GM18520 (cell line): ENCODE data around the gene CD99L2.
"Not testable (repeated sequence)": the region's sequence is repeated elsewhere in the genome, so short reads cannot be mapped to it uniquely, and the experiment has no call there.

ENCODE experiments used
- ATAC-seq: cut with Tn5 transposase; IDR thresholded peaks from one replicate; pipeline ENCODE4 v1.9.1; 2021; ENCODE audit not compliant: unreplicated experiment

Gene CD99L2

DNA sequence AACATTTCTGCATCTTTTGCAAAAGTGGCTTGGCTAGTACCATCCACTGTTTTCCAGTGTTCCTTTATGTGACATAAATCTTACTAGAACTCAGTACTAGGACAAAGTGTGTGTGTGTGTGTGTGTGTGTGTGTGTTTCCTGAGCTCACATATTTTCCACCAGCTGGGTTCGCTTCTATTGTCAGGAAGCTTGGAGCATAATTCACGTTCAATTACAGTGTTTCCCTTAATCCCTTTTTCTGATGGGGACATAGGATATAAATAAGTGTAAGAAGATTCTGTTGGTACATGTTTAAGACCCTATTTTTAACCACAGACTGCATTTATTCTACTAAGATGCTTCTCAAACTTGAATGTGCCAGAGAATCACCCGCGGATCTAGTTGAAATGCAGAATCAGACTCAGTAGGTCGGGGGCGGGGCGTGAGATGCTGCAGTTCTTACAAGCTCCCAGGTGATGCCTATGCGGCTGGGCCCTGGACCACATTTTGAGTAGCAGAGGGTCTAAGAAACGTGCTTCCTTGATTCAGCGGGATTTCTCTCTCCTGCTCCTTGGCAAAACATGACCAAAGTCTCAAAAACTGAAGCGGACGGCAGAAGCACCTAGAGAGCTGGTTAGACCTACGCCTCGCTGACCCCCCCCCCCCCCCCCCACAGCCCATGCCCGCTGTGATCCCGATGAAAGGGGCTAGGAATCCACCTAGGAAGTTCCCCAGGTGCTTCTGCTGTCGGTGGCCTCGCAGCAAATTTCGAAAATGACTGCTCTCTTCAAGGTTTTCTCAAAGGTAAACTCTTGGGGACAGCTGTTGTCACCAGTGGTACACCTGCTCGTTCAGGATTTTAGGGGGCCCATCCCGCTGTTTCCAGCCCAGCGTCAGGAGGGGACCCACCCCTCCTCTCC lies 797 bp downstream of the CD99L2 start:
- no peak for ATAC-seq

DNA sequence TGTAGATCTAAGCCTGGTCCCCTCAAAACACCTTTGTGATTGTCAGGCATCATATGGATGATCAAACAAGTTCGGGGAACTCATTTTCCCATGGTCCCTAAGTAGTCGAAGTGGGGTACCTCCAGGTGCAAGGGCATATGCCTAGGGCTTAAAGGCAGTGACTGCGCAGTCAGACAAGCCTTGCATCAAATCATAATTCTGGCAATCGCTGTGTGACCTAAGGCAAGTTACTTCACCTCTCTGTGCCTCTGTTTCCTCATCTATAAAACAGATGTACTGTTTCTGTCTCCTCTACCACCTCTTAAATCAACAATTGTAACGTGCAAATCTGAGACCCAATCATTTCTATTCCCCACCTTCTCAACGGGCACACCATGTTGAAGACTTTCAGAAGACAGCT lies 1.8 kb downstream of the CD99L2 start:
- no peak for ATAC-seq

DNA sequence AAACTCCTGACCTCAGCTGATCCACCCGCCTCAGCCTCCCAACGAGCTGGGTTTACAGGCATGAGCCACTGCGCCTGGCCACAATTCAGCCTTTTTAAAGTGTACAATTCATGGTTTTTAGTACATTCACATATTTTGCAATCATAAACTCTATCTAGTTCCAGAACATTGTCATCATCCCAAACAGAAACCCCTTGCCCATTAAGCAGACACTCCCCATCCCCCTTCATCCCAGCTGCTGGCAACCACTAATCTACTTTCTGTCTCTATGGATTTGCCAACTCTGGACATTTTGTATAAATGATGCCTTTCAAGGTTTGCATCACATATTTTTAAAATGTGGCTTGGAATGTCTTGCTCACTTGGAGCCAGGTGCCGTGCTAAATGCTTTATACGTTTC lies 4.5 kb downstream of the CD99L2 start:
- ATAC-seq: no peak

DNA sequence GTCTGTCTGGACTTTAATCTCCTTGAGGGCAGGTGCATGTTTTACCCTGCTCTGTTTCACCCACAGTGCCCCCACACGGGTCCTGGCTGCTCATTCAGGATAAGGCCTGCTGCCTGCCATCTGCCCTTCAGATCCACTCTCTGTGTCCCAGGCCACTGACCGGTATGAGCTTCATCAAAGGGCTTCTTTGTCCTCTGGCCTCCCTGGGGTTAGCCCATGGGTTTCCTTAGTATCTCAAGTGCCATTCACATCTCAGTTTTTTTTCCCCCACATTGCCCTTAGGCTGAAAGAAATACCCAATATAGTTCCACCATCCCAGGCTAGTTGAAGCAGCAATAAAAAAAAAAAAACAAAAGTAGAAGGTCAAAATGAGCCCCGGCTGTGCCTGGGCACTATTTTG lies 9.3 kb downstream of the CD99L2 start:
- ATAC-seq: no peak

DNA sequence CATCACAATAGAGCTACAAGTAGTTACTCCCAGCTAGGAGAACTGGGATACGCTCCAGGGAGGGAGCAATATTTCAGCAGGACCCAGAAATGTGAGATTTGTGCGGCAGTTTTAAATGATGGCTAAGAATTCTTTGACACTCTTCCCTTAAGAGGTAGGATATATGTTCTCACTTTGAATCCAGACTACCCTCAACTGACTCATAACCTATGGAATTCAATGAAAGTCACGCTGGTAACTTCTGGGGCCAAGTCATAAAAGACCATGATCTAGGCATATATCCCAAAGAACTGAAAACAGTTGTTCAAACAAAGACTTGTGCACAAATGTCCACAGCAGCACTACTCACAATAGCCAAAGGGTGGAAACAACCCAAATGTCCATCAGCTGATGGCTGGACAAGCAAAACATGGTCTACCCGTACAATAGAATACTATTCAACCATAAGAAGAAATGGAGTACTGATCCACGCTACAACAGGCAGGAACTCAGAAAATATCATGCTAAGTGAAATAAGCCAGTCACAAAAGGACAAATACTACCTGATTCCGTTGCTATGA lies 10.5 kb downstream of the CD99L2 start:
- no peak for ATAC-seq

DNA sequence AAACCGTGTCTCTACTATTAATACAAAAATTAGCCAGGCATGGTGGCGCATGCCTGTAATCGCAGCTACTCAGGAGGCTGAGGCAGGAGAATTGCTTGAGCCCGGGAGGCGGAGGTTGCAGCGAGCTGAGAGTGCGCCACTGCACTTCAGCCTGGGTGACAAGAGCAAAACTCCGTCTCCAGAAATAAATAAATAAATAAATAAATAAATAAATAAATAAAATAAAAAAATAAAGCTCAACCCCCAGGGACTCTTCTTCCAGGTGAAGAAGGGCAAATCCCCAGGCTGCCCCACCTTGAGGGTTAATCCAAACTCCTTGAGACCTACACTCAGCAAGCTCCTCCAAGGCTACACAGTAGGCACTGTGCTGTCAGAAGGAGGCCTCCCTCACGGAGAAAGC lies 11.2 kb downstream of the CD99L2 start:
- ATAC-seq: not testable (repeated sequence)

DNA sequence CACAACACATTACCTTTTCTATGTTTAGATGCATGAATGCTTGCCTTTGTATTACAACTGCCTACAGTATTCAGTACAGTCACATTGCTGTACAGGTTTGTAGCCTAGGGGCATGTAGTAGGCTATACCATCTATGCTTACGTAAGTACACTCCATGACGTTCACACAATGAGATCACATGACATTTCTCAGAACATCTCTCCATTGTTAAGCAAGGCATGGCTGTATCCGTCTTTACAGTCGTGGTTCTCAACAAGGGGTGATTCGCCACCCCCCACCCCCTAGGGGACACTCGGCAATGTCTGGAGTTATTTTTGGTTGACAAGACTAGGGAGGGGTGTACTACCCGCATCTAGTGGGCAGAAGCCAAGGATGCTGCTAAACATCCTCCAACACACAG lies 12.1 kb downstream of the CD99L2 start:
- no peak for ATAC-seq

DNA sequence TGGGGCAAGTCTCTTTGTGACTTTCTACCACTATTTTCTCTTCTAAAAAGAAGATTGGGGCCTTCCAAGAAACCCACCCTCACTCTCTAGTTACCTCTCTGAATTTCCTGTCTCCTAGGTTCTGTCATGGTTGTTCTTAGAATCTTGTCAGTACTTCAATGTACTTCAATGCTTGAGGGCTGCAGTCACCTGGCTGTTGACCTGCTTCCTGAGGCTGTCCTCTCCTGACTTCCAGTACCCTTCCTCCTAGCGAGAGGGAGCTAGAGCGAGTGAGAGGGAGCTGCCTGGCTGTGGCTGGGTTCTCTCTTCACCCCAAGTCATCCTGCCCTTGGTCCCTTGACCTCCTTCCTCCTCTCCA lies 17.7 kb downstream of the CD99L2 start:
- ATAC-seq: no peak

DNA sequence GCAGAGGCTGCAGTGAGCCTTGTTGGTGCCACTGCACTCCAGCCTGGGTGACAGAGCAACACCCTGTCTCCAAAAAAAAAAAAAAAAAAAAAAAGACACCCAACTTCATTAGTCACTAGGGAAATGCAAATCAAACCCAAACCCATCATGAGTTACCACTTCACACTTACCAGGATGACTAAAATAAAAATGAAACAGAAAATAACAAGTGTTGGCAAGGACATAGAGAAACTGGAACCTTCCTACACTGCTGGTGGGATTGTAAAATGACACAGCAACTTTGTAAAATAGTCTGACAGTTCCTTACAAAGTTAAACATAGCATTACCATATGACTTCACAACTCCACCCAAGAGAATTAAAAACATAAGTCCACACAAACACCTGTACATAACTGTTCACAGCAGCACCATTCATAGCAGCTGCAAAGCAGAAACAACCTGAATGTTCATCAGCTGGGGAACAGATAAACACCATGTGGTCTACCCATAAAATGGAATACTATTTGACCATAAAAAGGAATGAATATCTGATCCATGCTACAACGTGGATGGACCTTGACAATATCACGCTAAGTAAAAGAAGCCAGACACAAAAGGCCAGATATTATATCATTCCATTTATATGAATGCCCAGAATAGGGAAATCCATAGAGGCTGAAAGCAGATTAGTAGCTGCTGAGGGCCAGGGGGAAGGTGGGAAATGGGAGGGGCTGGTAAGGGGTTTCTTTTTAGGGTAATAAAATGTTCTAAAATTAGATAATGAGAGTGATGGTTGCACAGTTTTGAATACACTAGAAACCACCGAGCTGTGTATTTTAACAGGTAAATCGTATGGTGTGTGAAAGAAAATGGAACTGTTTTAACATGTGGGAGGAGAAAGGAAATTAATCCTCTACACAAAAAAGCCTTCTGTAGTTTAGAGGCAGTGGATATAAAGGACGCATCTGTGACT lies 18.3 kb downstream of the CD99L2 start:
- peak; percentile 95 for ATAC-seq

DNA sequence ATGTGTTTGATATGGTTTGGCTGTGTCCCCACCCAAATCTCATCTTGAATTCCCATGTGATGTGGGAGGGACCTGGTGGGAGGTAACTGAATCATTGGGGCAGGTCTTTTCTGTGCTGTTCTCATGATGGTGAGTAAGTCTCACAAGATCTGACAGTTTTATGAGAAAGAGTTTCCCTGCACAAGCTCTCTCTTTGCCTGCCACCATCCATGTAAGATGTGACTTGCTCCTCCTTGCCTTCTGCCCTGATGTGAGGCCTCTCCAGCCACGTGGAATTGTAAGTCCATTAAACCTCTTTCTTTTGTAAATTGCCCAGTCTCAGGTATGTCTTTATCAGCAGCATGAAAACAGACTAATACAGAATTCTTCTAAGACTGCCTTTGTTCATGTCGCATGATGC lies 22.8 kb downstream of the CD99L2 start:
- not testable (repeated sequence) for ATAC-seq

DNA sequence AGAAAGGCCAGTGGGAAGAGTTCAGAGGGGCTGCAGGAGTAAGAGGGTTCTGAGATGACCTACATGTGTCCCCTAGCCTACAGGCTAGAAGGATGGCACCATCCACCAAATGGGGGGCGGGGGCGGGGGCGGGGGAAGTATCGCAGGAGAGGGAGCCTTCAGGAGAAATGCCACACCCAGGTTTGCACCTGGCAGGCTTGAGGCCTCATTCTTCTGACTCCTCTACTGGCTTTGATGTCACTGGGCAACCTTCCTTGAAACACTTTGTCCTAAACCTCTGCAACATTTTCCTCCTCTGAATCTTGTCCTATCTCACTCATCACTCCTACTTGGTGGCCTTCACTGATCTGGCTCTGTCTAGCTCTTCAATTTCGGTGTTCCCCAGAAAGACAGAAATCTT lies 24.0 kb downstream of the CD99L2 start:
- ATAC-seq: no peak

DNA sequence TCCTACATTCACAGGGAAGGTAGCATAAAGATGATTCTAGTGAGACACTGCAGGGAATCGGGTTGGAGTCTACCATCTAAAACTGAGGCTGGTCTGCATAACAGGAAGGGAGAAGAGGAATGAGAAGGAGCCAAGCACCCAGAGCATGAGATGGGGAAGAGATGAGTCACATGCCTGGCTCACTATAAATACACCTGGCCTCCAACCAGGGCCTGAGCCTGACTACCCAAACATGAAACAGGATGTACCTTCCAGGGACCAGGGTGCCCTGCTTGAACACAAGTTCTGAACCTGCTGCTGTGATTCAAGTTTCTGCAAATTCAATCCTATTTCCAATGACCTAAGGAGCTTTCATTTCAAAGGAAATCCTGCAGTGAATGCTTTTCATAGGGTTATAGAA lies 24.9 kb downstream of the CD99L2 start:
- no peak for ATAC-seq

DNA sequence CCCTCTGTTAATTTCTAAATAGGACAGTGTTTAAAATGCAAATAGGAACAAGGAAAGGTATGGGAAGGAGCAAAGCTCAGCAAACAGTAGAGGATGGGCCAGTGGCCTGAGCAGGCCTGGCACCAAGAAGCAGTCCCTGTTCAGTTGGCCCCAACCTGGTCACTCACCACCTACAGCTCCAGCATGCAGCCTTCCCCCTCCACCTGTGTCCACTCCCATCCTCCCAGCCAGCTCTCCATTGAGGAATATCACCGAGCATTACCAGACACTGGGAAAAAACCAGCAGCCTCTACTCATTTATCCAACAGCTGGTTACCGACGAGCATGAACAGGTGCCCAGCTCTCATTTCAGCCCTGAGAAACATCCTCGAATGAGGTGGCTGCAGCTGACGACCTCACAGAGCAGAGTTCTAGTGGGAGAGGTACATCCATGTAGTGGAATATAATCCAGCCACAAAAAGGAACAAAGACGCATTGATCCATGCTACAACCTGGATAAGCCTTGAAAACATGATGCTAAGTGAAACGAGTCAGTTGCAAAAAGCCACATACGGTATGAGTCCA lies 25.6 kb downstream of the CD99L2 start:
- ATAC-seq: no peak

DNA sequence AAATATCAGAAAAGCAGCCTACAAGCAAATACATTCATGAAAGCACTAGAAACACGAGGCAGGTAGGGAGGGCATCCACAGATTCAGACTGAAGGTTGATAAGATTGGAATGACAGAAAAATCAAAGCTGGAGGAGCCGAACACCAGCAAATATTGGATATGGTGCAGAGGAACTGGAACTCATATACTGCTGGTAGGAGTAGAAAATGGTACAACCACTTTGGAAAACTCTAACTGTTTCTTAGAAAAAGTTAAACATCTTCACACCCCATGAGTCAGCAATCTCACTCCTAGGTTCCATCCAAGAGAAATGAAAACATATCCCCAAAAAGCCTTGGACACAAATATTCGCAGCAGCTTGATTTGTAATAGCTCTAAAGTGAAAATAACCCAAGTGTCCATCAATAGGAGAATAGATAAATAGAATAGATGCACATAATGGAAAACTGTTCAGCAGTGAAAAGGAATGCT lies 27.1 kb downstream of the CD99L2 start:
- no peak for ATAC-seq

DNA sequence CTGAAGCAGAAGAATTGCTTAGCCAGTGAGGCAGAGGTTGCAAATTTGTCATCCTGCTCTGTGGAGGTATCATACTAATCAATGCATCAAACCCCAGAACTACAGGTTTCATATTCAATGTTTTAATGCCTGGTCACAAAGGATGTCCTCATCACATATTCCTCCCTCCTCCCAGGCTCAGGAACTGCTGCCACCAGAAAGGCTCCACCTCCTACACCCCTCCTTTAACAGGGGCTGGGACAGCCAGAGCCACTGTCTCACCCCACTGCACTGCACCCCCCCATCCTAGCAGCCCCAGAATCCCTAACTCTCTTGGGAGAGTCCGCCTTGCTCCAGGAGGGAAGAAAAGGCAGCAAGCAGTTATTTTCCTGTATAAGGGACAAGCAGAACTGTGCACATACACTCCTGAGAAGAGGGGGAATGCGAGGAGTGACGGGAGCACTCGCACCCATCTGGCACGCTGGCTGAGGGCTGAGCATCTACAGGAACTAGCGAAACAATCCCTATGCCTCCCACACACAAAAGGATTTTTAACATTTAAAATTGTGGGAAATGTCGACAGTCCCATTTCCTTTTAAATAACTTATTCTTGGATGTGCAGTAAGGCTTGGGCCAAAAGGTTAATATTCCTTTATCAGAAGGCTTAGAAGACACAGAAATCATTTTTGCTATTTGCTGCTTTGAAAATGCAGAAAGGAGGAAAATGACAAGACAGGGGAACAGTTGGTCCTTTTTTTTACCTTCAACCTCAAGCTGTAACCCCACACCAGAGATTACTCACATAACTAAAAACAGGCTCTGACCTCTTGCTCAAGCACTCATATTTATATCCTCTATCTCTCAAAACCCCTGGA lies 27.8 kb downstream of the CD99L2 start:
- ATAC-seq: no peak

DNA sequence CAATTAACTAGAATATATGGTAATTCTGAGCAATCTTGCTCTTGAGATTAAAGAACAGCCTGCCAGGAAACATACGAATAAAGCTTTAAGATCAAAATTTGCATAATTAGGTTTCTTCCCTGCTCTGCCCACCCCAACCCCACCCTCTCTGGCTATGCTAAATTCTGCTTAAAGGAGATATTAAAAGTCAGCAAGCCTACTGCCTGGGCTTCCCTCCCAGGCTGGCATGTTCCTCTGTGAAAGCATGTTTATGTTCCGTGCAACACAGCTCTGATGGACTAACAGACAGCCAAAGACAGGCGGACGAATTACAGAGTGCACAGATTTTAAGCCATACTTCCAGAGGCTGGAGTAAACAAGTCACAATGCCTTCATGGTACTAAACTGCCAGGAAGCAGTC lies 28.4 kb downstream of the CD99L2 start:
- no peak for ATAC-seq

DNA sequence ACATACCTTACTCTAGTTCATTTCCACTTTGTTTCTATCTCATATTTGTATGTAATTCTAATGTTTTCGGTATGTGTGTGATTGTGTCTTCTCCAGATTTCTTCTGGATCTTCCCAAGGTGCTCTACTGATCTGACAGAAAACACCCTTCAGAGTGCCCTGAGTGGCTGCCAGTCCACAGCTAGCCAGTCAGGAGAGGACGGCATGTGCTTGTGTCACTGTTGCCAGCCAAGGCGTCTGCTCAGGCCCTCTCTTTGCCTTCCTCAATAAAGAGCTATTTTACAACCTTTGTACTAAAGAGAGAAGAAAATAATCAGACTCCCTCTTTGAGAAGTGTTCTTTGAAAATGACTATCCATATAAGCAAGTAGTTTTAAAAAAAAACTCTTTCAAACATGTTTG lies 29.0 kb downstream of the CD99L2 start:
- ATAC-seq: no peak

DNA sequence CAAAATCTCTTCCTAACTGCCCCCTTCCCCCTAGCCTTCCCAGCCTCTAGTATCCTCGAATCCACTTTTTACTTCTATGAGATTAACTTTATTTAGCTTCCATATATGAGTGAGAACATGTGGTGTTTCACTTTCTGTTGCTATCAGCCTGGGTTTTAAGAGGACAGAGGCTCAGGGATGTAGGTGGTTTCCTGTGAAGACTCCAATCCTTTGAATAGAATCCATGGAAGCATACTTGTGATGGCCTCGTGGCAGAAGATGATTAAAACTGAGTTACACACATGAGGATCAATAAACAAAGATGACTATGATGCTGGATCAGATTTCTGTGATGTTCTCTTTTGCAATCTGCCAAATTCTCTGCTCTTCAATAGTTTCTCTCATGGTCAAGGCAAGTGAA lies 29.8 kb downstream of the CD99L2 start:
- no peak for ATAC-seq

DNA sequence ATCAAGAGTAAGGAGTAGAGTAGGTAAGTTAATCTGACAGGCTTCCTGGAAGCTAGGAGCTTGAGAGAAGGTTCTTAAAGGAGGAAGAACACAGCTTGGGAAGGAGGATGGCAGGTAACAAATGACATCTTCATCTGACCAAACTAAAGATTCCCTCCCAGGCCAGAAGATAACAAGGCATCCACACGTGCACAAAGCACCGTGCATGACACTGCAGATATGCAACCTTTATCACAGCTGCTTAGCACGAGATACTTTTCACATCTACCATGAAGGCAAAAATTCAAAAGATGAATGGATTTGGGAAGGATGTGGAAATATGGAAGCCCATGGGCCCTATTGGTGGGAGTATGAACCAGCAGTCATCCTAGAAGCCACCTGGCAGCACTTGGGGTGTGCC lies 34.3 kb downstream of the CD99L2 start:
- no peak for ATAC-seq

DNA sequence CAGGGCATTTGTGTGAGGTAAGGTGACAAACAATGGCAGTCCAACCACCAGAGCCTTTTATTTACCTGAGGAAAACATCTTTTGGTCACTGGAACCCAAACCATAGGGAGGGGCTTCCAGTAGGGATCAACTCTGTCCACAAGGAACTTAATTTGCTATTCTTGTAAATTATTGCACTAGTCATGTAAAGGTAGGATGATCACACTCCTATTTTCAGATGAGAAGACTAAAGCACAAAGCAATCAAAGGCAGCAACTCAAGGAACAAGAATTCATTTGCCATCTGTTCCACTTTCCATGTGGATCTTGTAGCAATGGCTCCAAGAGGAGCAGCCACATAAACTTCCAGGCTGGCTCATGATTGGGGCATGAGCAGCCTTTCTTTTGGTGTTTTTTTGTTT lies 35.3 kb downstream of the CD99L2 start:
- no peak for ATAC-seq
